SK-N-SH (cell line): Measurements from ENCODE around the gene NEU4. TPM values are rescaled to one million over a fixed set of nuclear protein-coding genes. Genes with fewer than 3 reads are reported as not detected.

Experiments used
- CTCF ChIA-PET: fragments of 300-600, 350-600 bp; formaldehyde crosslinking; extraction: SDS; loops from one replicate; lab custom pipeline; 2021; lab: Yijun Ruan, JAX
- POLR2A ChIA-PET: fragments of 350-600 bp; sonication (Branson Sonifier 250); formaldehyde crosslinking; extraction: SDS; loops from one replicate; lab custom pipeline; 2020; ENCODE audit warnings: antibody characterized with exemption, inconsistent platforms; lab: Yijun Ruan, JAX
- DNase-seq: peaks from one replicate; pipeline ENCODE4 v3.0.0; 2012
- H2AFZ ChIP-seq: fragments of 200-600 bp; sonication (generic); 2 replicates; pipeline ENCODE4 v1.8.1; 2016; ENCODE audit warnings: antibody characterized with exemption, mild to moderate bottlenecking, low read depth
- H3F3A ChIP-seq: fragments of 200-600 bp; sonication (generic); replicated peaks from 2 replicates; pipeline ENCODE3; 2016; ENCODE audit warnings: antibody characterized with exemption, mild to moderate bottlenecking; ENCODE audit not compliant: insufficient read depth
- H3K27ac ChIP-seq, 2 experiments: fragments of 200-500 bp in 1 of 2; fragments of 200-600 bp in 1 of 2; sonication (Bioruptor generic) in 1 of 2; sonication (generic), shearing (Covaris generic) in 1 of 2; 2 replicates each; pipeline versions ENCODE4 v1.5.1 to v1.6.1; 2014 to 2016; ENCODE audit warnings: low read depth in 2 of 2, inconsistent platforms in 1 of 2, low read length in 1 of 2, mild to moderate bottlenecking in 1 of 2, mixed read lengths in 1 of 2
- H3K27me3 ChIP-seq: fragments of 200-600 bp; sonication (generic), shearing (Covaris generic); 2 replicates; pipeline ENCODE4 v1.6.1; 2016; ENCODE audit warnings: mixed run types; ENCODE audit not compliant: insufficient read depth
- H3K36me3 ChIP-seq, 2 experiments: fragments of 200-500 bp in 1 of 2; fragments of 200-600 bp in 1 of 2; sonication (Bioruptor generic) in 1 of 2; sonication (generic) in 1 of 2; replicated peaks in 1 of 2; 2 replicates each; pipeline versions ENCODE3 to v1.5.1; 2014 to 2016; ENCODE audit warnings: low read length in 1 of 2, mild to moderate bottlenecking in 1 of 2; ENCODE audit not compliant: insufficient read depth in 2 of 2, control insufficient read depth in 1 of 2
- H3K4me1 ChIP-seq, 2 experiments: fragments of 200-500 bp in 1 of 2; fragments of 200-600 bp in 1 of 2; sonication (Bioruptor generic) in 1 of 2; sonication (generic), shearing (Covaris generic) in 1 of 2; 2 replicates each; pipeline versions ENCODE4 v1.5.1 to v1.6.1; 2014 to 2016; ENCODE audit warnings: low read depth in 1 of 2, low read length in 1 of 2, mixed run types in 1 of 2; ENCODE audit not compliant: insufficient read depth in 2 of 2, control insufficient read depth in 1 of 2
- H3K4me2 ChIP-seq: fragments of 200-600 bp; sonication (generic), shearing (Covaris generic); 2 replicates; pipeline ENCODE4 v1.6.1; 2017; ENCODE audit warnings: mixed run types
- H3K4me3 ChIP-seq, 2 experiments: fragments of 200-500 bp in 1 of 2; fragments of 200-600 bp in 1 of 2; sonication (Bioruptor generic) in 1 of 2; sonication (generic), shearing (Covaris generic) in 1 of 2; 2 replicates each; pipeline versions ENCODE4 v1.5.1 to v1.8.1; 2014 to 2016; ENCODE audit warnings: low read depth in 2 of 2, inconsistent platforms in 1 of 2, low read length in 1 of 2, mild to moderate bottlenecking in 1 of 2, mixed read lengths in 1 of 2, moderate library complexity in 1 of 2
- H3K79me2 ChIP-seq: fragments of 200-600 bp; sonication (generic); 2 replicates; pipeline ENCODE4 v1.8.1; 2017; ENCODE audit warnings: mild to moderate bottlenecking; ENCODE audit not compliant: insufficient read depth
- H3K9ac ChIP-seq: fragments of 200-600 bp; sonication (generic); 2 replicates; pipeline ENCODE4 v1.6.1; 2017; ENCODE audit warnings: mixed run types
- H3K9me2 ChIP-seq: fragments of 200-600 bp; sonication (generic); 2 replicates; pipeline ENCODE4 v1.6.1; 2017; ENCODE audit warnings: mixed run types
- H3K9me3 ChIP-seq: fragments of 200-600 bp; sonication (generic); 2 replicates; pipeline ENCODE4 v1.6.1; 2017; ENCODE audit warnings: mixed run types, mild to moderate bottlenecking, moderate library complexity
- H4K20me1 ChIP-seq: fragments of 200-600 bp; sonication (generic); 2 replicates; pipeline ENCODE4 v1.6.1; 2017; ENCODE audit warnings: mild to moderate bottlenecking, mixed run types; ENCODE audit not compliant: insufficient read depth
- CHD2 ChIP-seq: fragments of 150-350 bp; IDR thresholded peaks from 2 replicates; pipeline ENCODE4 v1.6.1; 2018; ENCODE audit warnings: low read length; ENCODE audit not compliant: partially characterized antibody
- EP300 ChIP-seq, 2 experiments: IDR thresholded peaks; 2 replicates each; pipeline versions ENCODE4 v1.4.0 to v1.6.1; 2012; ENCODE audit warnings: borderline replicate concordance in 1 of 2, low read depth in 1 of 2, low read length in 1 of 2
- FOXM1 ChIP-seq: IDR thresholded peaks from 2 replicates; pipeline ENCODE4 v1.4.0; 2012; ENCODE audit warnings: low read depth, mild to moderate bottlenecking
- JUND ChIP-seq: IDR thresholded peaks from 2 replicates; pipeline ENCODE4 v1.4.0; 2012
- NRF1 ChIP-seq: IDR thresholded peaks from 2 replicates; pipeline ENCODE4 v1.6.1; 2012; ENCODE audit warnings: low read depth, mild to moderate bottlenecking, low read length
- RFX5 ChIP-seq: IDR thresholded peaks from 2 replicates; pipeline ENCODE4 v1.6.1; 2012; ENCODE audit warnings: mild to moderate bottlenecking, improper control_type of control experiment, low read length
- WGBS: methylation state at CpG from one replicate; pipeline ENCODE4 v1.1.6; 2017; ENCODE audit warnings: low lambda C conversion rate; 5-methylcytosine and 5-hydroxymethylcytosine counted together
- polyA plus RNA-seq, 3 experiments: library from polyadenylated mRNA; depleted of rRNA; stranded (reverse); fragments of >200 nt; gene quantifications; 2 replicates each; pipeline ENCODE4 v1.2.3, GENCODE V29; 2012
- TF ChIP-seq, protein P1 (sequence below): IDR thresholded peaks from 2 replicates; pipeline ENCODE4; 2012
- TF ChIP-seq, protein P2 (sequence below): fragments of 200-600 bp; sonication (generic); IDR thresholded peaks from 2 replicates; pipeline ENCODE4 v1.6.1; 2017; ENCODE audit warnings: antibody characterized with exemption, mild to moderate bottlenecking, moderate library complexity

The NEU4 gene
- polyA plus RNA-seq, 1 of the 3 experiments (the other 2 are of a cell fraction): 0.05 TPM

DNA sequence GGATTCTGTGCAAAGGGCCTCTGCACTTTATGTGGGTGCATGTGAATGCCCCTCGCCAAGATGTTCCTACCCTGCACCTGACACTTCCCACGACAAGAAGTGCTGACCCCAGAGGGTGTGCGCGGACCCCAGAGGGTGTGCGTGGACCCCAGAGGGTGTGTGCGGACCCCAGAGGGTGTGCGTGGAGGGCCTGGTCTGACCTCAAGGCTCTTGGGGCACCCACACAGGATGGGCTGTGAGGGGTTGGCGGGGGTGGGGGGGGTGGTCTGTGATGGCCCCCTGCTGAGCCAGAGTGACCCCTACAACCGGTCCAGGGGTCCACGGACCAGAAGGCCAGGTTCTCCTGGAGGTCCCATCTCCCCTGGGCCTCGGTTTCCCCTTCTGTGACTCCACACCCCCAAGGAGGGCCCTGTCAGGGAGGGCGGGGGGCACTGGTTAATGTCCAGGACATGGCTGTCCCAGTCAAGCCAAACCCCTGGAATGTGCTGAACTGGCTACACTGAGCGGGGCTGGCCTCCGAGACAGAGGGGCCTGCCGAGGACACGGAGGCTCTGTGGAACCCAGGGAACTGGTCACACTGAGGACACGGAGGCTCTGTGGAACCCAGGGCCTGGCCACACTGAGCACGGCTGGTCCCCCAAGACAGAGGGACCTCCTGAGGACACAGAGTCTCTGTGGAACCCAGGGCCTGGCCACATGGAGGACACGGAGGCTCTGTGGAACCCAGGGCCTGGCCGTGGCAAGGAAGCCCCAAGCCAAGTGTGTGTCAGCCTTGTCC lies 3.1 kb downstream of the NEU4 start:
- Histone ChIP-seq H3K9me2 (no peaks in the 10 kb centered on the region), H2AFZ (no peak overlapping the region), H3K36me3 (no peaks in the 10 kb centered on the region), H3K9me3 (no peaks in the 10 kb centered on the region), H3K9ac (no peak overlapping the region), H3F3A (no peaks in the 10 kb centered on the region), H3K27ac (no peak overlapping the region; a peak in 1 of 4 replicates), H3K4me3 (no peak overlapping the region), H4K20me1 (no peaks in the 10 kb centered on the region), H3K4me1 (peaks cover 0 to 37% of the 10 kb centered on the region in 2 experiments; a peak in 3 of 4 replicates), H3K79me2 (no peaks in the 10 kb centered on the region), H3K4me2 (no peak overlapping the region), H3K27me3 (no peaks in the 10 kb centered on the region)
- 77% methylated on average over 14 of the region's 20 CpGs for WGBS
- DNase-seq: peak; percentile 24
- POLR2A ChIA-PET: no interaction called here
- CTCF ChIA-PET: no interaction called here
- TF ChIP-seq EP300 (IDR thresholded peaks at IDR 0.05; ENCODE audit: borderline replicate concordance in 1 of 2, low read depth in 1 of 2, low read length in 1 of 2) (no peak), RFX5 (no peak)

DNA sequence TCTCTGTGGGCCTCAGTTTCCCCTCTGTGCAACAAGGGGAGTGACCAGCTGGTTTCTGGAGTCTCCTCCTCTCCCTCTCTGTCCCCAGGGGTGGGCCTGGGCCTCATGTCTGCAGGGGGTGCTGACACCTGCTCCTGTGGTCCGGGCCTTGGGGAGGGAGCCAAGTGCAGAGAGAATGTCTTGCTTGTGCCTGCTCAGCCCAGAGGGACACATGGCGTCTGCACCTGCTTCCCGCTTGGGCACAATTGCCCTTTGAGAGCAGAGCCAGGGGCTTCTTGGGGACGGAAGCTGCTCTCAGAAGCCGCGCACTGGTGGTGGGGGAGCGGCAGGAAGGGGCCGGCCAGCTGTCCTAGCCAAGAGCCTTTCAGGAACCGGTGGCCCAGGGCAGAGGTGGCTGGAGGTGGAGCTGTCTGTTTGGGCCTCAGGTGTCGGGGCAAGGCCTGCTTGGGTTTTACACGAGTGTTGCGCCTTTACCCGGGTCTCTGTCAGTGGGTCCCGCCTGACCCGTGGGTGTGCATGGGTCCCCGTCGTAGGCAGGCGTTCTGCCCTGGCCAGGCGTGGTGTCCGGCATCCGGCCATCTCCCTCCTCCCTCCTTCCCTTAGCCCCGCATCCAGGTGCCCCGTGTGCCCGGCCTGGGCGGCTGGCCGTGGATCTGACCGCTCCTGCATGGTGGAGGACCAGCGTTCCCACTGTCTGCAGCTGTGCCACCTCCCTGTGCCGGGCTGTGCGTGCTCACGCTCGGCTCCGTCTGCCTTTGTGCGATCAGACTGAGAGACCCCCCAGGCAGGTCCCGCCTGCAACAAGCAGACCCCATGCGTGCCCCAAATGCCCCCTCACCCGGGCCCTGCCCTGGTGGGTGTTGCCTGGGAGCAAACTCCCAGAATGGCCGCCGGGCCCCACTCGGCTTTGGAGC lies 4.0 kb downstream of the NEU4 start:
- Histone ChIP-seq H3K9ac (no peak overlapping the region), H3K4me2 (no peak overlapping the region)
- POLR2A ChIA-PET: no interaction called here
- TF ChIP-seq, protein P1, sequence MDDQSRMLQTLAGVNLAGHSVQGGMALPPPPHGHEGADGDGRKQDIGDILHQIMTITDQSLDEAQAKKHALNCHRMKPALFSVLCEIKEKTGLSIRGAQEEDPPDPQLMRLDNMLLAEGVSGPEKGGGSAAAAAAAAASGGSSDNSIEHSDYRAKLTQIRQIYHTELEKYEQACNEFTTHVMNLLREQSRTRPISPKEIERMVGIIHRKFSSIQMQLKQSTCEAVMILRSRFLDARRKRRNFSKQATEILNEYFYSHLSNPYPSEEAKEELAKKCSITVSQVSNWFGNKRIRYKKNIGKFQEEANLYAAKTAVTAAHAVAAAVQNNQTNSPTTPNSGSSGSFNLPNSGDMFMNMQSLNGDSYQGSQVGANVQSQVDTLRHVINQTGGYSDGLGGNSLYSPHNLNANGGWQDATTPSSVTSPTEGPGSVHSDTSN: no peak
- TF ChIP-seq NRF1: no peak
- TF ChIP-seq, protein P2, sequence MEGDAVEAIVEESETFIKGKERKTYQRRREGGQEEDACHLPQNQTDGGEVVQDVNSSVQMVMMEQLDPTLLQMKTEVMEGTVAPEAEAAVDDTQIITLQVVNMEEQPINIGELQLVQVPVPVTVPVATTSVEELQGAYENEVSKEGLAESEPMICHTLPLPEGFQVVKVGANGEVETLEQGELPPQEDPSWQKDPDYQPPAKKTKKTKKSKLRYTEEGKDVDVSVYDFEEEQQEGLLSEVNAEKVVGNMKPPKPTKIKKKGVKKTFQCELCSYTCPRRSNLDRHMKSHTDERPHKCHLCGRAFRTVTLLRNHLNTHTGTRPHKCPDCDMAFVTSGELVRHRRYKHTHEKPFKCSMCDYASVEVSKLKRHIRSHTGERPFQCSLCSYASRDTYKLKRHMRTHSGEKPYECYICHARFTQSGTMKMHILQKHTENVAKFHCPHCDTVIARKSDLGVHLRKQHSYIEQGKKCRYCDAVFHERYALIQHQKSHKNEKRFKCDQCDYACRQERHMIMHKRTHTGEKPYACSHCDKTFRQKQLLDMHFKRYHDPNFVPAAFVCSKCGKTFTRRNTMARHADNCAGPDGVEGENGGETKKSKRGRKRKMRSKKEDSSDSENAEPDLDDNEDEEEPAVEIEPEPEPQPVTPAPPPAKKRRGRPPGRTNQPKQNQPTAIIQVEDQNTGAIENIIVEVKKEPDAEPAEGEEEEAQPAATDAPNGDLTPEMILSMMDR: no peak
- TF ChIP-seq CHD2: no peak
- TF ChIP-seq EP300 (IDR thresholded peaks at IDR 0.05; ENCODE audit: borderline replicate concordance in 1 of 2, low read depth in 1 of 2, low read length in 1 of 2): no peak
- no peak for TF ChIP-seq JUND
- TF ChIP-seq FOXM1: no peak
- TF ChIP-seq, all 33 proteins: peak for 0
- Histone ChIP-seq H4K20me1 (no peaks in the 10 kb centered on the region), H3K79me2 (no peaks in the 10 kb centered on the region), H3F3A (no peaks in the 10 kb centered on the region), H2AFZ (no peak overlapping the region), H3K27ac (no peak overlapping the region), H3K9me2 (no peaks in the 10 kb centered on the region), H3K4me1 (peaks cover 0 to 36% of the 10 kb centered on the region in 2 experiments; a peak in 3 of 4 replicates), H3K4me3 (no peak overlapping the region), H3K27me3 (no peaks in the 10 kb centered on the region), H3K36me3 (no peaks in the 10 kb centered on the region), H3K9me3 (no peaks in the 10 kb centered on the region)
- CTCF ChIA-PET: interaction anchor here (0.7 to 1.0 kb wide), 2 partner anchors 22 to 110 kb away, joined by 3 read pairs; partner anchors contain the start of gene ING5
- 75% methylated on average over 17 of the region's 40 CpGs for WGBS
- DNase-seq: peak; percentile 21
